ENCODE data around the gene ETV1.

- TF ChIP-seq SIN3A (IDR thresholded peaks at IDR 0.05; ENCODE audit: borderline replicate concordance, insufficient read depth, low read depth, low read length), result no peak
- TF ChIP-seq POLR2AphosphoS5 (IDR thresholded peaks at IDR 0.05; ENCODE audit: low read depth, low read length), result no peak
- no peak for TF ChIP-seq CTCF (IDR thresholded peaks at IDR 0.05)
- no peak for TF ChIP-seq REST (IDR thresholded peaks at IDR 0.05; ENCODE audit: insufficient read depth in 1 of 2, low read depth in 2 of 2, low read length in 1 of 2)
- no peak for TF ChIP-seq TCF7L2 (IDR thresholded peaks at IDR 0.05; ENCODE audit: low read depth, low read length)
Observed at GRCh38 chr7:13879143-13879542, 110.3 kb downstream of the ETV1 start.

Measured in Panc1 (cell line).